IPS DF 6.9 (cell line): Measurements from ENCODE around the gene TMEM39B.
"Not testable (repeated sequence)": the region's sequence is repeated elsewhere in the genome, so short reads cannot be mapped to it uniquely, and the experiment has no call there.

ENCODE experiments used
- DNase-seq: peaks from one replicate; pipeline ENCODE4 v3.0.0-alpha.2; 2013; ENCODE audit warnings: low read depth, low spot score
- H3K27ac ChIP-seq: one replicate; pipeline ENCODE4 v1.5.1; 2013; ENCODE audit warnings: low read length, control low read depth
- H3K27me3 ChIP-seq: 2 replicates; pipeline ENCODE4 v1.6.1; 2013; ENCODE audit warnings: mild to moderate bottlenecking, low read length; ENCODE audit not compliant: control insufficient read depth, insufficient read depth
- H3K36me3 ChIP-seq: 2 replicates; pipeline ENCODE4 v1.6.1; 2013; ENCODE audit warnings: low read length; ENCODE audit not compliant: control insufficient read depth, insufficient read depth
- H3K4me1 ChIP-seq: 2 replicates; pipeline ENCODE4 v1.6.1; 2013; ENCODE audit warnings: low read length; ENCODE audit not compliant: control insufficient read depth, insufficient read depth
- H3K4me3 ChIP-seq: 2 replicates; pipeline ENCODE4 v1.5.1; 2013; ENCODE audit warnings: mild to moderate bottlenecking, low read length
- H3K9me3 ChIP-seq: 2 replicates; pipeline ENCODE4 v1.6.1; 2013; ENCODE audit warnings: low read length, inconsistent platforms; ENCODE audit not compliant: control insufficient read depth, insufficient read depth
- WGBS: extraction: QIAGEN DNeasy Blood & Tissue Kit; methylation state at CpG from one replicate; pipeline ENCODE4 v1.1.7; 2013; ENCODE audit warnings: mixed read lengths, missing lambda C conversion rate; ENCODE audit not compliant: insufficient read length, insufficient coverage; 5-methylcytosine and 5-hydroxymethylcytosine counted together

TMEM39B gene

DNA sequence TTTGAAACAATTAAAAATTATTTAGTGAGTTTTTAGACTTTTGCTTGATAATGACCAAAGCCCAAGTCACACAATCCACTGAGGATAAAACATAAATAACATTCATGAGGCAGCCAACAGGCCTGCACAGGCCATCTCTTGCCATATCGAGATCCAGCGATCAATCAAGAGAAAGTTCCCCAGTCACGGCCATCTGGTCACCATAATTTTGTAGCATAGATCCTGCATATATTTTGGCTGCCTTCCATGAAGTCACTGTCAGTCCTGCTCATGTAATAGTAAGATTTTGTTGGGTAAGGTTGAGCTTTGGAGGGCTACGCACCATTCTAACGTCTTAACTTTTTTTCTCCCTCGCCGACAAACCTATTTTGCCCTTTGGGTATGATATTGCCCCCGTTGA lies 52.6 kb downstream of the TMEM39B start:
- DNase-seq: no peak
- H3K4me3 ChIP-seq: no peak overlapping the region
- no peaks in the 10 kb centered on the region for H3K9me3 ChIP-seq
- no CpG with 5 or more reads among the region's 8 CpGs for WGBS
- no peak overlapping the region for H3K27ac ChIP-seq
- no peaks in the 10 kb centered on the region for H3K4me1 ChIP-seq
- H3K27me3 ChIP-seq: no peaks in the 10 kb centered on the region
- no peaks in the 10 kb centered on the region for H3K36me3 ChIP-seq

- Histone ChIP-seq H3K27ac (no peak overlapping the region), H3K4me1 (no peaks in the 10 kb centered on the region), H3K27me3 (no peaks in the 10 kb centered on the region), H3K4me3 (no peak overlapping the region), H3K9me3 (no peaks in the 10 kb centered on the region), H3K36me3 (no peaks in the 10 kb centered on the region)
- no CpG with 5 or more reads among the region's 3 CpGs for WGBS
- no peak for DNase-seq
Observed at GRCh38 chr1:32126770-32127169, 54.0 kb downstream of the TMEM39B start.

DNA sequence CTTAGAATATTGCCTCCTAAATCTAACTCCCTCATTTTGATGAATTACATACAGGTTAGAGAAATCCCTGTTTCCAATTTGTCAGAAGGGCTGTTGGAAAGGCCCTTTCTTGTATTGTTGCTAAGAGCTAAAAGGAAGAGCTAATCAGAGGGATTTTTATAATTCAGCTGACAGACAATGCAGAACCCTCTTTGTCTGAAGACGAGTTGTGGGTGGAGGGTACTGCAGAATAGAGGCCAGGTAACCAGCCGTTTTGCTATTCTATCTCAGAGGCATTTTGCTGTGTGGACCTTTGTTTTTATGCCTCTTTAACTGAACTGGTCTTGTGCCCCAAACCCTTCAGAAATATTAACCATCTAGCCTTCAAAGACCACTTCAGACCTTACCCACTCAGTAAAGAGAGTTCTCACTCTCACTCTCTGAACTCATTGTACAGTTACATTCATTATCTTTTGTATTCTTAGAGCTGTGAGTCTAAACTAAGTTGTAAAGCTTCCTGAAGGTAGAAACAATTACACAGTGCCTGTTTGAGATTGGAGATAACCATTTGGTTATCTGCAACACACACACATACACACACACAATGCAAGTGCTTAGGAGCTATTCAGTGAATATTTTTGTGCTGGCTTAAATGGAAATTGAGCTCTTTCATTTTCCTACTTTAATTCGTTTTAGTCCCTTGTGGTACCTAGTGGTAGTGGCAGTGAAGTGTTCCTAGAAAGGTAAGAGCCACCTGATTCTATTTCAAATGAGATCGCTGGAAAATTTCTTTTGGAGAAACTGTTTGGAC lies 54.9 kb downstream of the TMEM39B start:
- no peaks in the 10 kb centered on the region for H3K27me3 ChIP-seq
- no peak overlapping the region for H3K27ac ChIP-seq
- H3K4me1 ChIP-seq: no peaks in the 10 kb centered on the region
- H3K9me3 ChIP-seq: no peaks in the 10 kb centered on the region
- DNase-seq: no peak
- no peaks in the 10 kb centered on the region for H3K36me3 ChIP-seq
- H3K4me3 ChIP-seq: no peak overlapping the region
- WGBS: no CpG with 5 or more reads among the region's 4 CpGs

- Histone ChIP-seq H3K9me3 (no peaks in the 10 kb centered on the region), H3K36me3 (no peaks in the 10 kb centered on the region), H3K27me3 (no peaks in the 10 kb centered on the region), H3K4me1 (no peaks in the 10 kb centered on the region), H3K4me3 (no peak overlapping the region), H3K27ac (no peak overlapping the region)
- no peak for DNase-seq
- no CpG with 5 or more reads among the region's 1 CpG for WGBS
Observed at GRCh38 chr1:32128479-32128878, 55.7 kb downstream of the TMEM39B start.

GRCh38 chr1:32128964-32129363 lies 56.2 kb downstream of the TMEM39B start:
- no peaks in the 10 kb centered on the region for H3K36me3 ChIP-seq

DNA sequence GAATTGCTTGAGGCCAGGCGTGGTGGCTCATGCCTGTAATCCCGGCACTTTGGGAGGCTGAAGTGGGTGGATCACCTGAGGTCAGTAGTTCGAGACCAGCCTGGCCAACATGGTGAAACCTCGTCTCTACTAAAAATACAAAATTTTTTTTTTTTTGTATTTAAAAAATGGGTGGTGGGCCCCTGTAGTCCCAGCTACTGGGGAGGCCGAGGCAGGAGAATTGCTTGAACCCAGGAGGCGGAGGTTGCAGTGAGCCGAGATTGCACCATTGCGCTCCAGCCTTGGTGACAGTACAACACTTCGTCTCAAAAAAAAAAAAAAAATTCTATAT lies 61.2 kb downstream of the TMEM39B start:
- H3K36me3 ChIP-seq, DNase-seq, H3K4me1 ChIP-seq, H3K9me3 ChIP-seq, H3K4me3 ChIP-seq, H3K27ac ChIP-seq, H3K27me3 ChIP-seq: not testable (repeated sequence)
- WGBS: no CpG with 5 or more reads among the region's 9 CpGs

More at GRCh38 chr1:32128964-32129363, 56.2 kb downstream of the TMEM39B start:
- Histone ChIP-seq H3K4me1 (no peaks in the 10 kb centered on the region), H3K27ac (no peak overlapping the region), H3K27me3 (no peaks in the 10 kb centered on the region), H3K4me3 (no peak overlapping the region), H3K9me3 (no peaks in the 10 kb centered on the region)
- no peak for DNase-seq
- no CpG with 5 or more reads among the region's 1 CpG for WGBS

GRCh38 chr1:32137111-32137510 lies 64.4 kb downstream of the TMEM39B start:
- DNase-seq: no peak
- H3K36me3 ChIP-seq: no peaks in the 10 kb centered on the region
- H3K9me3 ChIP-seq: no peaks in the 10 kb centered on the region
- no peaks in the 10 kb centered on the region for H3K27me3 ChIP-seq
- no CpG with 5 or more reads among the region's 5 CpGs for WGBS
- H3K4me1 ChIP-seq: no peaks in the 10 kb centered on the region
- no peak overlapping the region for H3K4me3 ChIP-seq
- H3K27ac ChIP-seq: no peak overlapping the region

GRCh38 chr1:32138965-32139364 lies 66.2 kb downstream of the TMEM39B start:
- H3K4me1 ChIP-seq: no peaks in the 10 kb centered on the region
- H3K27ac ChIP-seq: no peak overlapping the region
- no CpG with 5 or more reads among the region's 5 CpGs for WGBS
- no peak overlapping the region for H3K4me3 ChIP-seq
- H3K9me3 ChIP-seq: no peaks in the 10 kb centered on the region
- H3K27me3 ChIP-seq: no peaks in the 10 kb centered on the region
- DNase-seq: no peak
- no peaks in the 10 kb centered on the region for H3K36me3 ChIP-seq

DNA sequence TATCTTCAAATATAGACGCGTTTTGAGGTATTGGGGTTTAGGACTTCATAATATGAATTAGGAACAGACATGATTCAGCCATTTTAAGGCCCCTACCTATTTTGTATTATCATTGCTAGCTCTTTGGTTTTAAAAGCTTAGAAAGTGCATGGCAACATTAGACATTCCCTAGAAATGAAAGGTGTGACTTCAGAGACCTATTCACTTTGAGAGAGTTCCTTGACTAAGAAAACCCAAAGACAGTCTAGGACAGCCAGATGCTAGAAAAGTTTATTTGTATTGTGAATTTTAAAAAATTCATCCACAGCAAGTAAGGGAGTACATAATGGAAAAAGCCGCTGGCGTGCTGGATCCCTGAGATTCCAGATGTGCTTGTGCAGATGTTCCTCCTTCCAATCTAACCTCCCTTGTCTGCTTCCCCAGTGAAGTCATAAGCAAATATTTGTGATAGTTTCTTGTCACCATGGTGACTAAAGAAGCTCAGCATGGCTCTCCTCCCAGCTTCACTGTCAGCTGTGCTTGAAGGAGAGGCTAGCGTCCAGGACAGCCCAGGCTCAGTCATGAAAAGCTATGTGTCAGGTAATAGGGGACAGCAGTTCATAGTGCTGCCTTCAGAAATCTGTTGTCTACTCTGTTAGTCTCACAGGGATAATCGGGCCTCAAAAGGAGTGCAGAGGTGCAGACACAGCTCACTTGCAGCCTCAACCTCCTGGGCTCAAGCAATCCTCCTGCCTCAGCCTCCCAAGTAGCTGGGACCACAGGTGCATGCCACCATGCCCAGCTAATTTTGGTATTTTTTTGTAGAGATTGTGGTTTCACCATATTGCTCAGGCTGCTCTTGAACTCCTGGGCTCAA lies 69.9 kb downstream of the TMEM39B start:
- no CpG with 5 or more reads among the region's 6 CpGs for WGBS

DNA sequence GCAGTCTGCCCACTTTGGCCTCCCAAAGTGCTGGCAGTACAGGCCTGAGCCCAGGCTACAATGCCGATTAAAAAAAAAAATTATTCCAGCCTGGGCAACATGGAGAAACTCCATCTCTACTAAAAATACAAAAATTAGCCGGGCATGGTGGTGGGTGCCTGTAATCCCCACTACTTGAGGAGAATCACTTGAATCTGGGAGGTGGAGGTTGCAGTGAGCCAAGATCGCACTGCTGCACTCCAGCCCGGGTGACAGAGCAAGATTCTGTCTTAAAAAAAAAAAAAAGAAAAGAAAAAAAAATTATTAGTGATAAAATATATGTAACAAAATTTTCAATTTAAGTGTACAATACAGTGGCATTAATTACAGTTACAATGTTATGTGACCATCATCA lies 70.6 kb downstream of the TMEM39B start:
- WGBS: no CpG with 5 or more reads among the region's 4 CpGs
- H3K27ac ChIP-seq: not testable (repeated sequence)

More for the DNA sequence above, 69.9 kb downstream of the TMEM39B start:
- no peak for DNase-seq
- Histone ChIP-seq H3K4me1 (no peaks in the 10 kb centered on the region), H3K4me3 (no peak overlapping the region), H3K36me3 (no peaks in the 10 kb centered on the region), H3K9me3 (no peaks in the 10 kb centered on the region), H3K27me3 (no peaks in the 10 kb centered on the region), H3K27ac (no peak overlapping the region)

More for the DNA sequence above, 70.6 kb downstream of the TMEM39B start:
- H3K4me1 ChIP-seq, DNase-seq, H3K27me3 ChIP-seq, H3K4me3 ChIP-seq, H3K9me3 ChIP-seq, H3K36me3 ChIP-seq: not testable (repeated sequence)
